Right atrium auricular region (tissue), 2 donors: ENCODE results near the gene CLDN24. TPM values are rescaled to one million over a fixed set of nuclear protein-coding genes. Genes with fewer than 3 reads are reported as not detected.

Source experiments
- DNase-seq: peaks from one replicate; pipeline ENCODE4 v3.0.0-alpha.2; 2019; ENCODE audit warnings: low spot score
- H3K27ac ChIP-seq, 2 donors: fragments of 200-600 bp; sonication (generic); 1 replicate in 1 of 2; 2 replicates in 1 of 2; pipeline ENCODE4 v1.5.1; 2016 to 2019
- H3K27me3 ChIP-seq, 2 donors: fragments of 200-600 bp; sonication (generic); one replicate each; pipeline versions ENCODE4 v1.5.1 to v1.6.0; 2017 to 2019
- H3K36me3 ChIP-seq: fragments of 200-600 bp; sonication (generic); one replicate; pipeline ENCODE4 v1.5.1; 2016
- H3K4me1 ChIP-seq, 2 donors: fragments of 200-600 bp; sonication (generic); one replicate each; pipeline versions ENCODE4 v1.5.1 to v1.6.0; 2017 to 2019
- H3K4me3 ChIP-seq, 2 donors: fragments of 200-600 bp; sonication (generic); 1 replicate in 1 of 2; 2 replicates in 1 of 2; pipeline ENCODE4 v1.5.1; 2017 to 2019; ENCODE audit warnings: mild to moderate bottlenecking in 1 of 2, moderate library complexity in 1 of 2
- H3K9me3 ChIP-seq, 2 donors: fragments of 200-600 bp; sonication (generic); one replicate each; pipeline ENCODE4 v1.5.1; 2019
- total RNA-seq, 2 donors: library from RNA; depleted of rRNA; stranded (reverse); fragments of >200 nt; gene quantifications; one replicate each; pipeline ENCODE4 v1.1.0, GENCODE V29; 2016
- TF ChIP-seq, protein P1 (sequence below), 2 donors: fragments of 200-600 bp; sonication (generic); IDR thresholded peaks; one replicate each; pipeline ENCODE4 v1.5.1; 2019; ENCODE audit warnings: antibody characterized with exemption in 2 of 2

CLDN24 gene
- total RNA-seq, 2 donors from 2014 or later = not detected

DNA sequence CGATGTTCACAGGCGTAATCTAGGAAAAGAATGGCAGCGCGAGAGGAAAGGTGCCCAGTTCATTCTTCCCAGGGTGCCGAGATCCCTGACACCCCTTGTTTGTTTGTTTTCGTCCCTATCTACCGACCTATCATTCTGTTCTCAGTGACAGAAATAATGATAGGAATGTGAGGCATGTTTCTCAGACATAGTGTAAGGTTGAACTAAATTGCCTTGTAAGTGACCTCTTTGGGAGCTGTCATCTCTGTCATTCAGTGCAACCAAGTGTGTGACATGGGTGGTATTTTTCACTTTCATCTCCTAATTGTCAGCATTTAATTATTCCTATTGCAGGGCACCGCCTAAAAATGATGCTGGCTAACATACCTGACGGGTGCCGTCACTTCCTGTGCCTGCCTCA is 26.5 kb downstream of the CLDN24 start:
- Histone ChIP-seq H3K36me3 (peaks cover 5% of the 10 kb centered on the region), H3K9me3 (no peaks in the 10 kb centered on the region)

DNA sequence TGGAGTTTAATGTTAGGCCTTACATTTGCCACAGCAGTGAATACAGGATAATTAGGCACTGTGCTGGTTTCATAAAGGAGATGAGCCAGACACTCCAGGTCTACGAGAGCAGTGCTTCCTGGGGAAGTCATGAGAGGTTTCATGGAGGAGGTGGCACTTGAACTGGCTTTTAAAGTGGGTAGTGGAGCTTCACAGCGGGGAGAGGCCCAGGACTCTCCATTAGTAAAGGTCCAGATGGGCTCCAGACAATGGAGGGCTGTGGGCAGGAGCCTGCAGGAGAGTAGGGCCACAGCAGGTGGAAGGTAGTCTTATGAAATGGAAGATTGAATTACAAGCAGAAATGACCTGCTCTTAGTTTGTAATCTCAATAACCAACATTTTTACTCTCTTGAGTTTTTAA is 31.2 kb downstream of the CLDN24 start:
- no peaks in the 10 kb centered on the region for H3K27me3 ChIP-seq
- H3K4me3 ChIP-seq = no peak overlapping the region
- no peaks in the 10 kb centered on the region for H3K9me3 ChIP-seq
- TF ChIP-seq, protein P1, sequence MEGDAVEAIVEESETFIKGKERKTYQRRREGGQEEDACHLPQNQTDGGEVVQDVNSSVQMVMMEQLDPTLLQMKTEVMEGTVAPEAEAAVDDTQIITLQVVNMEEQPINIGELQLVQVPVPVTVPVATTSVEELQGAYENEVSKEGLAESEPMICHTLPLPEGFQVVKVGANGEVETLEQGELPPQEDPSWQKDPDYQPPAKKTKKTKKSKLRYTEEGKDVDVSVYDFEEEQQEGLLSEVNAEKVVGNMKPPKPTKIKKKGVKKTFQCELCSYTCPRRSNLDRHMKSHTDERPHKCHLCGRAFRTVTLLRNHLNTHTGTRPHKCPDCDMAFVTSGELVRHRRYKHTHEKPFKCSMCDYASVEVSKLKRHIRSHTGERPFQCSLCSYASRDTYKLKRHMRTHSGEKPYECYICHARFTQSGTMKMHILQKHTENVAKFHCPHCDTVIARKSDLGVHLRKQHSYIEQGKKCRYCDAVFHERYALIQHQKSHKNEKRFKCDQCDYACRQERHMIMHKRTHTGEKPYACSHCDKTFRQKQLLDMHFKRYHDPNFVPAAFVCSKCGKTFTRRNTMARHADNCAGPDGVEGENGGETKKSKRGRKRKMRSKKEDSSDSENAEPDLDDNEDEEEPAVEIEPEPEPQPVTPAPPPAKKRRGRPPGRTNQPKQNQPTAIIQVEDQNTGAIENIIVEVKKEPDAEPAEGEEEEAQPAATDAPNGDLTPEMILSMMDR (IDR thresholded peaks at IDR 0.05) = no peak
- no peaks in the 10 kb centered on the region for H3K4me1 ChIP-seq
- H3K36me3 ChIP-seq = peaks cover 47% of the 10 kb centered on the region
- DNase-seq = no peak
- no peak overlapping the region for H3K27ac ChIP-seq

More for the DNA sequence above, 26.5 kb downstream of the CLDN24 start:
- Histone ChIP-seq H3K27me3 (no peaks in the 10 kb centered on the region), H3K4me1 (no peaks in the 10 kb centered on the region), H3K4me3 (no peak overlapping the region), H3K27ac (no peak overlapping the region)
- no peak for DNase-seq
- TF ChIP-seq, protein P1 (IDR thresholded peaks at IDR 0.05) = no peak

- Histone ChIP-seq H3K27ac (no peak overlapping the region), H3K4me3 (no peak overlapping the region), H3K4me1 (no peaks in the 10 kb centered on the region), H3K36me3 (peaks cover 59% of the 10 kb centered on the region), H3K9me3 (no peaks in the 10 kb centered on the region), H3K27me3 (no peaks in the 10 kb centered on the region)
- TF ChIP-seq, protein P1 (IDR thresholded peaks at IDR 0.05) = no peak
- DNase-seq = no peak
These were observed 32.5 kb downstream of the CLDN24 start for GRCh38 chr4:183289688-183290087.

GRCh38 chr4:183288955-183289354 is 33.3 kb downstream of the CLDN24 start:
- Histone ChIP-seq H3K4me1 (no peaks in the 10 kb centered on the region), H3K36me3 (peaks cover 66% of the 10 kb centered on the region), H3K27me3 (no peaks in the 10 kb centered on the region), H3K27ac (no peak overlapping the region), H3K4me3 (no peak overlapping the region), H3K9me3 (no peaks in the 10 kb centered on the region)
- no peak for DNase-seq
- TF ChIP-seq, protein P1 (IDR thresholded peaks at IDR 0.05) = no peak

DNA sequence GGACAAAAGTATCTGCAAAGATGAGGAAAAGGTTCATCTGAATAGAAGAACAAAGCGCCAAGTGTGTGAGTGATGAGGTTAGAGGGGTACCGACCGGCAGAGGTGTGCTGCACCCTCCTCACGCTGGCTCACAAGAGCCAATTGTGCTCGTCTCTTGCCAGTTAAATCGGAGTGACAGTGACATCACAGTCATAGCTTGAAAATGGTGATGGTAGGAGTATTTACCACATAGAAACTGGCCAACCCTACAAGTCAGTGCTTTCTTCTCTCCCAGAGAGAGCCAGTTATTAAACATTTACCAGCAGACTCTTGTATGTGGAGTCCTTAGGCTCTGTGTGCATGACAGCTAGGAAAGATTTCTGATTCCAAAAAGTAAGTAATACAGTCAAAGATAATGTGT is 34.5 kb downstream of the CLDN24 start:
- no peaks in the 10 kb centered on the region for H3K9me3 ChIP-seq
- TF ChIP-seq, protein P1 (IDR thresholded peaks at IDR 0.05) = no peak

GRCh38 chr4:183287309-183287659 is 34.9 kb downstream of the CLDN24 start:
- TF ChIP-seq, protein P1 (IDR thresholded peaks at IDR 0.05) = no peak
- Histone ChIP-seq H3K27me3 (no peaks in the 10 kb centered on the region), H3K36me3 (peaks cover 81% of the 10 kb centered on the region), H3K4me3 (no peak overlapping the region), H3K4me1 (no peaks in the 10 kb centered on the region), H3K9me3 (no peaks in the 10 kb centered on the region), H3K27ac (no peak overlapping the region)
- DNase-seq = no peak

More for the DNA sequence above, 34.5 kb downstream of the CLDN24 start:
- peaks cover 77% of the 10 kb centered on the region for H3K36me3 ChIP-seq
- no peaks in the 10 kb centered on the region for H3K4me1 ChIP-seq
- no peak overlapping the region for H3K4me3 ChIP-seq
- no peak overlapping the region for H3K27ac ChIP-seq
- no peaks in the 10 kb centered on the region for H3K27me3 ChIP-seq
- DNase-seq = no peak
